NCI-H146 (cell line): Measurements from ENCODE around the gene CPNE4.
"Not testable (repeated sequence)": the region's sequence is repeated elsewhere in the genome, so short reads cannot be mapped to it uniquely, and the experiment has no call there.

ENCODE experiments used
- DNase-seq: peaks from one replicate; lab custom pipeline; 2025; lab: John Stamatoyannopoulos, UW

CPNE4 gene

GRCh38 chr3:132034486-132035464 lies at the start of gene CPNE4:
CPNE4 (minus strand) TSS chr3:132035014.
- peak; percentile 79 for DNase-seq

DNA sequence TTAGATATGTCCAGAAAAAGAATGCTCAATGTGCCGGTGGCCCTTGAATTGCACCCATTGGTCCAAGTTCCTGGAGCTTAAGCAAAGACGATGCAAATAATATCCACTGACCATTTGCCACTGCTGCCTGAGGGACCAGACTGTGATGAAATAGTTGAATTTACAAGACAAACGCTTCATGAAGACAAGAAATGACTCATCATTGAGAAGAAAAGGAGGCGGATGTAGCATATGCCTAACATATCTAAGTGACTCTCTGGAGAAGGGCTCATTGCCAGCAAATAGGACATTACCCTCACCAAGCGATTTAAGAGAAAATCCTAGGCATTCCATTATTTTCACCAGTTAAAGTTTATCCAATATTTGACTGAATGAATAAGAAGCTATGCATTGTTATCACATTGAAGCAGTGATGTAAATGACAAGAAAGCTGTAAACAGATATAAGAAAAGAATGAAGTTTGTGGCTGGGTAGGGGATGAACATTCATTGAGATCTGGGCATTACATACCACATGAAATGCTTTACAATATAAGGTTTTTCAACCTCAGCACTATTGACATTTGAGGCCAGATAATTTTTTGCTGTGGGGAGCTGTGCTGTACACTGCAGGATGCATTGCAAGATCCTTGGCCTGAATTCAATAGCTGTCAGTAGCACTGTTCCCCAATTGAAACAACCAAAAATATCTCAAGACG lies 48.9 kb upstream of the CPNE4 start:
- DNase-seq = no peak

DNA sequence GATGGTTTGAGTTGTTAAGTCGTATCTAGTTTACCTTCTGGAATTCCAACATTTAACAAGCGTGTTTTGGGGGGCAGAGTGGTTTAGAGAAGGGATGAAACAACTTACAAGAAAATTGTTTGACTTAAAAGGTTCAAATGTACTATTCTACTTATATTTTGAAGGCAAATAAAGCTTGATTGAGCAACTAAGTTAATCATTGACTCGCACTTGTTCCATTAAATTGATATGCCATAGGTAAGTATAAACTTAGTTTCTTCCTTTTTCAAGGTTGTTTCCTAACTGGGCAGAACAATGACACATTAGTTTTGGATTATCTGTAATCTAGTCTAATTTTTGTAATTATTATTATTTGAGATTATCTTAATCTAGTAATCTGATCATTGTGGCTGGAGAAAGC lies 48.3 kb upstream of the CPNE4 start:
- DNase-seq = no peak

DNA sequence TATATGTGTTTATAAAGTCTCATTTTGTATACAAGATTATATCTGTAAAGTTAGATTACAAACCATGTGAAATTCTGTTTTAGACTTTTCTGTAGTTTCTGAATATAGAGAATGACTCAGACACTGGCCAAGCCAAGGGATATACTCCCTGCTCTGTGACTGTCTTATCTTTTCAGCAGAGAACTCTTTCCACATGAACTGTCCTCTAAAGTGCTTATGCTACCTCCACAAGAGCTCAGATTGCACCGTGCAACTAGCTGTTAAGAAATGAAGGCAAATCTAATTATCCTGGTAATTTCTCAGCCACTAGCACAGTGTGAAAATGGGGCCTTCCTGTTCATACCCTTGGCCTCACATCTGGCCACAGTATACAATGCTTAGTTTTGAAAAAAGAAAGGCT lies 44.3 kb upstream of the CPNE4 start:
- no peak for DNase-seq

GRCh38 chr3:132073771-132074170 lies 39.0 kb upstream of the CPNE4 start:
- no peak for DNase-seq

DNA sequence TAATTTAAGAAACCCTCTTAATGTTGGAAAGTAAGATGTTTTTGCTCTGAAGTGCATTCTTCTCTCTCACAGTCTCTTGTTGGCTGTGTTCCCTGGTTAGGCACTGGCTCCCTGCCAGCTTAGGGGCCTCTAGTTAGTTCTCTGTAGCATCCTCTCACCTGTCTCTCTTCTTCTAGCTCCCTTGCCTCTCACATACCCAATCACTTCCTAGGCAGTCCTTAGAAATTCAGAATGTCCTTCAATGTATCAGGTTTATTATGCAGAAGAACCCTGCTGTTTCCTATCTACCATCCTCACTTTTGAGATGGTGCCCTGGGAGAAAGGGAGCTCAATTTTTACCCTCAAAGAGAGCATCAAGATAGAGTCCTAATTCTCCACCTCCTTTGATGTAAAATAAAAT lies 36.2 kb upstream of the CPNE4 start:
- DNase-seq = no peak

DNA sequence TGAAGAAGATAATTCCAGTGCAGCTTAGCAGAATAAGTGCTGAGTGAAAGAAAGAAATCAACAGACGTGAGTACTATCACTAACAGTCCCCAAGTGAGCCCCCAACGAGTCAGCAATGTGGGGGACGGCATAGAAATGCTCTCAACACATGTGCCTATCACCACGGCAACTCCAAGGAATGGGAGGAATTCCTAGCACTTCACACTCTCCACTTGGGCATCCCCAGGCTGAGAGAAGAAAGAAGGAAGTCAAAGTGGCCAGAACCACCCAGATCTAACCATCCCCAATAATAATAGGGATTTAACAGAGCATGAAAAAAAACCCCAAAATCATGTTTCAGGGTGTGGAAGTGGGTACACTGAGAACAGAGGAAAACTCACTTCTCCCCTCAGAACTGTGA lies 29.3 kb upstream of the CPNE4 start:
- DNase-seq = no peak

GRCh38 chr3:132062535-132062934 lies 27.7 kb upstream of the CPNE4 start:
- no peak for DNase-seq

DNA sequence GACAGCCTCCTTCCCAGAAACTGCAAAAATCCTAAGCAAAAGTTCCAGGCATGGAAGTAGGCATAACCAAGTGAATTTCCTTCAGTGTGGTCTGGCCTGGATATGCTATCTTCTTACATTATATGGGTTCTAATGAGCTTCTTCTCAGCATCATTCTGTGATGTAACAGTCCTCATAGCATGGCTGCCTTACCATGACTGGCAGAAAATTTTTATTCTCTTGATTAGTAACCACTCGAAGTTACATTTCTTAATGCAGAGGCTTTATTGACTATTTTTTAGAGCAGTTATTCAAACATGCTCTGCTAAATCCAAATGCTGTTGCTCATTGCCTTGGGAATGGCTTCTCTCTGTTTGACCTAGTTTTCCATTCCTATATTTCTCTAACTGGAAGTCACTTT lies 21.1 kb upstream of the CPNE4 start:
- no peak for DNase-seq

GRCh38 chr3:132047209-132047608 lies 12.4 kb upstream of the CPNE4 start:
- DNase-seq = no peak

- DNase-seq = not testable (repeated sequence)
Measured at GRCh38 chr3:132044874-132045273, 10.1 kb upstream of the CPNE4 start.

- no peak for DNase-seq
Measured at GRCh38 chr3:132042681-132043080, 7.9 kb upstream of the CPNE4 start.

GRCh38 chr3:132038198-132038825 lies 3.5 kb upstream of the CPNE4 start:
- peak; percentile 11 for DNase-seq

DNA sequence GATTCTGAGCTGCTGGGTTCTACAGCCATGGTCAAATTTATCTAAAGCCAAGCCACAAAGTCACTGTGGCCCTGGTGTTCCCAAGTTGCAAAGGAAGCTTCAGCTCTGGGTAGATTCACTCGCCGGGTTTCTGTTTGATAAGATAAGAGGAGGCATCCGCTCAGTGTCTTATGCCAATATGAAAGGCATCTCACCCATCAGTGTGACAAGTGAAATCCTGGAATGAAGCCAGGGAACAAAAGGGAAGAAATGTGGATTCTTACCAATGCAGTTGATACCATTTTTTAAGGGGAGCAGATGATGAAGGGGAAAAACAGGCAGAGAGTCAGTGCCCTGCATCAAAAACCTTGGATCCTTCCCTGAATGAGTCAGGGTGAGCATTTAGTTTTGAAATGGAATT lies 2.8 kb upstream of the CPNE4 start:
- DNase-seq = no peak

GRCh38 chr3:132037056-132037455 lies 2.2 kb upstream of the CPNE4 start:
- DNase-seq = no peak

DNA sequence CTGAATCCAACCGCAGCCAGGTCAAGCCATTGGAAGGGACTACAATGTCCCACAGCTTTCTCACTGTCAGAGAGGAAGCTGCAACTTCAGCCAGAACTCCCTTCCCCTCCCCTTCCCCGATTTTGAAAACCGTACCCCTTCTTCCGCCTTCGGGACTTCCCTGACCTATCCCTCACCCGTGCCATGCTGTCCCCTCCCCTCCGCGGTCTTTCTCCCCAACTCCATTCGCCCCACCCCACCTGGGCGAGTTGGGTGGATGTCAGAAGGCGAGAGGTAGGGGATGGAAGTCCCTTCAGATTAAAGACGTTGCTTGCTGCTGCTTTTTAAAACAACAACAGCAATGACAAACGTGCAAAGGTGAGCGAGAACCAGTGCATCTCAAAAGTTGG lies 723 bp downstream of the CPNE4 start:
- no peak for DNase-seq

- no peak for DNase-seq
Measured at GRCh38 chr3:132033471-132033870, 1.3 kb downstream of the CPNE4 start.

- DNase-seq = no peak
Measured at GRCh38 chr3:132032959-132033358, 1.9 kb downstream of the CPNE4 start.

DNA sequence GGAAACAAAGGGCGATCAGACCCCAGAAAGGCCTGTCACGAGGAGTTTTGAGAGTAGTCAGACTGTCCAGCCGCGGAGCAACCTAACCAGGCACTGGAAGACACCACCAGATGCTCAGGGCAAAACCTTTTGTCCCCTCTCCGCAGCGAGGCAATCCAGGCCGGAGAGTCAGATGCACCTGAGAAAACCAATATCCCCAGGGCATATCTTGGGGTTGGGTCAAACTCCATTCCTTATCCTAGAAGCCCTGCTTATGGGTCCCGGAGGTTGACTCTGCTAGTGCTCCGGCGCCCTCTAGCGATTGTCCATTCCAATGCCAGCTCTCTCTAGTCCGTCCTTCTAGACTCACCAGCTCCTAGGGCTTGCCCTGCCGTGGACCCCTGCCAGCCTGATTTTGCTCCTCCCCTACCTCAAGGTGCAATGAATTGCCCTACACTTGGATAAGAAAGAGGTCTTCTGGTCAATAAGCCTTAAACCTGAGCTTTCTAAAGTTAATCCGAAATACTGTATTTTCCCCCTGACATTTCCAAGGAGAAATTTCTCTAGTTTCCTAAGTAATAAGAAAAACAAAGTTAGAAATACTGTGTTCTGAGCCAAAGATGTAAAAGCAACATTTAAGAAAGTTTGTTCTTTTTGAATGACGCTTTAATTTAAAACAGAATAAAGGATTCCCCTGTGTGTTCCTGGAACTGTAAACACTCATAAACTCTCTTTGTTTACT lies 5.5 kb downstream of the CPNE4 start:
- peak; percentile 89 for DNase-seq

DNA sequence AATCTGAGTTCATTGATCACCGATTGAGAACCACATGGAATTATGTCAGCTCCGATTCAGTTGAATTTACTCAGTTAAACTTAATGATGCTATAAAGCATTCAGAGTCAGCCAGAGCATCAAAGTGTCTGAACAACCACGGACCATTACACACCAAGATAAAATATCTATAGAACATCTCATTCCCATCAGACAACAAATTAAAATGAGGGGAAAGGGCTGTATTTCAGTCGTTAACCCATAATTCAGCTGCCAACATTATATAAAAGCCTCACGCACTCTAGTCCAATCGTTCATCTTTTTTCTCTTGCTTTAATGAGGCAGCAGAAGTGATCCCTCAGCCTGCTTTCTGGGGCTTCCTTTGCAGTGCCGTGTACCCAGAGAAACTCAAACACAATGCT lies 11.9 kb downstream of the CPNE4 start:
- DNase-seq = no peak

DNA sequence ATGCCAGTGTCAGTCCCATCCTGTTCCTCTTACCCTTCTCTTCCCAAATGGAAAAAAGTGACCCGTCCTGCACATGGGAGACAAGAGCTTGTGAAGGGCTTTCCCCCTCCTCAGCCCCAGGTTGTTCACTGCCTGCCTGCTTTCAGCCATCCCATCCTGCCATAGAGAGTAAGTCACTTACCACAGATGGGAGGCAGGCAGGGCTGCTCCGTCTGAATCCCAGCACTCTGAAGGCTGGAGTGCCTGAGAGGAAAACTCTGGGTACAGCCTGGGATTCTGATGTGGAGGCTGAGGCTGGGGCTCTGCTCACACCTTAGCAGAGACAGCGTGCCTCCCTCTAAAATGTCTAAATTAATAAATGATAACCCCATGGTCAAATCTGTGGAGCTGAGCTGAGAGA lies 14.8 kb downstream of the CPNE4 start:
- DNase-seq = no peak

DNA sequence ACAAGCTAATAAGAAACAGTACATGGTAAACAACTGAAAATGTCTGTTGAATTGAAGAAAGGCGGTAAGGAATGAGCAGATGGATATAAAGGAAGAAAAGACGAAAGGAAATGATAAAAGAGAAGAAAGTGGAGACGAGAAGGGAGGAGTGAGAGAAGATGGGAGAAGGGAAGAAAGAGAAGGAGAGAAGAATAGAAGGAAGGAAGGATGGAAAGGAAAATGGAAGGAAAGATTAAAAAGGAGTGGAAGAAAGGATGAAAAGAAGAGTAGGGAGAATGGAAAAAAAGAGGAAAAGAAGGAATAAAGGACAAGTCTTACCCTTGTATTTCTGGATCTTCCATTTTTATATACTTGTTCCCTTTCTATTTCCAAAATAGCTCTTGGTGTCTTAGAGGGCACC lies 17.7 kb downstream of the CPNE4 start:
- no peak for DNase-seq
